Skeletal muscle tissue (tissue), 4 donors: Measurements from ENCODE around the gene ARHGEF7. TPM values are rescaled to one million over a fixed set of nuclear protein-coding genes. Genes with fewer than 3 reads are reported as not detected.

Source experiments
- H3K27ac ChIP-seq: one replicate; pipeline ENCODE4 v1.7.0; 2013; ENCODE audit warnings: mild to moderate bottlenecking, low read depth, low read length, inconsistent platforms
- H3K27me3 ChIP-seq, 3 donors: one replicate each; pipeline ENCODE4 v1.7.0; 2013; ENCODE audit warnings: low read length in 3 of 3; ENCODE audit not compliant: control insufficient read depth in 3 of 3, insufficient read depth in 3 of 3
- H3K36me3 ChIP-seq, 3 donors: one replicate each; pipeline ENCODE4 v1.7.0; 2013; ENCODE audit warnings: low read length in 3 of 3; ENCODE audit not compliant: control insufficient read depth in 3 of 3, insufficient read depth in 3 of 3
- H3K4me1 ChIP-seq, 3 donors: one replicate each; pipeline ENCODE4 v1.7.0; 2013; ENCODE audit warnings: low read length in 3 of 3, mild to moderate bottlenecking in 3 of 3; ENCODE audit not compliant: control insufficient read depth in 3 of 3, insufficient read depth in 3 of 3
- H3K4me3 ChIP-seq, 3 donors: one replicate each; pipeline ENCODE4 v1.7.0; 2013; ENCODE audit warnings: low read length in 3 of 3
- H3K9ac ChIP-seq, 3 donors: one replicate each; pipeline ENCODE4 v1.7.0; 2013; ENCODE audit warnings: low read length in 3 of 3, mild to moderate bottlenecking in 3 of 3, moderate library complexity in 2 of 3, low read depth in 1 of 3
- H3K9me3 ChIP-seq, 3 donors: one replicate each; pipeline ENCODE4 v1.7.0; 2013; ENCODE audit warnings: low read length in 3 of 3; ENCODE audit not compliant: control insufficient read depth in 3 of 3
- total RNA-seq: library from RNA; depleted of rRNA; stranded (reverse); fragments of >200 nt; gene quantifications from one replicate; pipeline ENCODE4 v1.2.3, GENCODE V29; 2014
- donor health status: Osteomylitis.

Gene ARHGEF7
- total RNA-seq, 1 donor from 2014 or later = 99.7 TPM

DNA sequence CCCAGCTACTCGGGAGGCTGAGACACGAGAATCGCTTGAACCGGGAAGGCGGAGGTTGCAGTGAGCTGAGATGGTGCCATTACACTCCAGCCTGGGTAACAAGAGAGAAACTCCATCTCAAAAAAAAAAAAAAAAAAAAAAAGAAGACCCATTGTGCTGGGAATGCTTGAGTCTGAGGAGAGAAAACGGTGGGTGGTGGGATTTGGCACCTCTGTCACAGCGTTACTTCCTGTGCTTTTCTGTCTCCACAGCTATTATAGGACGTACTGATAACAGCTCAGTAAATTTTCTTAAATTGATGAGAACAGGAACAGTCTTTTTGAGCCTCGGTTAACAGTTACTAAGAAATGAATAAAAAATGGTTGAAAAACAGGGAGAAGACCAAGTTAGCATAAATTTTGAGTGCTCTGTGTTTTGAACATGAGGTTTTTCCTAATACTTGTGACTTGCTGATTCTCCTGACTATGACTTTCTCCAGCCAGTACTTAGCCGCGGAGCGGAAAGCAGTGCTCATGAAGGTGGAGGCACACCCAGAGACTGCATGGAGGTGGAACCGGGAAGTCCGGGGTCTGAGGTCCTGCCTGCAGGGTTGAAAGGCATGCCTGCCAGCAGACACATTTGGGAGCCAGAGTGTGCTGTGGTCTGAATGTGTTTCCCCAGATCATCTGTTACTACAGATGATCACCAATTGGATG lies 150.0 kb downstream of the ARHGEF7 start:
- no peaks in the 10 kb centered on the region for H3K9me3 ChIP-seq
- peaks cover 0 to 24% (median 14%) of the 10 kb centered on the region in 3 donors for H3K4me1 ChIP-seq
- H3K9ac ChIP-seq = no peak overlapping the region
- H3K27ac ChIP-seq = no peak overlapping the region
- H3K27me3 ChIP-seq = no peaks in the 10 kb centered on the region
- peaks cover 11 to 27% (median 20%) of the 10 kb centered on the region in 3 donors for H3K36me3 ChIP-seq
- no peak overlapping the region for H3K4me3 ChIP-seq

DNA sequence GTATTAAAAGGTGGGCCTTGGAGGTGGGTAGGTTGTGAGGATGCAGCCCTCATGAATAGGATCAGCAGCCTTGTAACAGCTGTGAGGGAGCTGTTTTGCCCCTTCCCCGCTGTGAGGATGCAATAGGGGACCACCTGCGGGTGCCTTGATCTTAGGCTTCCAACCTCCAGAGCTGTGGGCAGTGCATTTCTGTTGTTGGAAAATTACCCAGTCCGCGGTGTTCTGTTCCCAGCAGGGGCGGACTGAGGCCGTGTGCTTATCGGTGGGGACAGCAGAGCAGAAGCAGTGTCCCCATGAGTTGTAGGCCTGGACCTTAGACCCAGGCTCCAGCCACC lies 150.6 kb downstream of the ARHGEF7 start:
- no peak overlapping the region for H3K4me3 ChIP-seq
- no peaks in the 10 kb centered on the region for H3K9me3 ChIP-seq
- H3K4me1 ChIP-seq = peaks cover 0 to 26% (median 15%) of the 10 kb centered on the region in 3 donors
- H3K36me3 ChIP-seq = peaks cover 11 to 27% (median 20%) of the 10 kb centered on the region in 3 donors
- H3K27ac ChIP-seq = no peak overlapping the region
- no peak overlapping the region for H3K9ac ChIP-seq
- H3K27me3 ChIP-seq = no peaks in the 10 kb centered on the region

DNA sequence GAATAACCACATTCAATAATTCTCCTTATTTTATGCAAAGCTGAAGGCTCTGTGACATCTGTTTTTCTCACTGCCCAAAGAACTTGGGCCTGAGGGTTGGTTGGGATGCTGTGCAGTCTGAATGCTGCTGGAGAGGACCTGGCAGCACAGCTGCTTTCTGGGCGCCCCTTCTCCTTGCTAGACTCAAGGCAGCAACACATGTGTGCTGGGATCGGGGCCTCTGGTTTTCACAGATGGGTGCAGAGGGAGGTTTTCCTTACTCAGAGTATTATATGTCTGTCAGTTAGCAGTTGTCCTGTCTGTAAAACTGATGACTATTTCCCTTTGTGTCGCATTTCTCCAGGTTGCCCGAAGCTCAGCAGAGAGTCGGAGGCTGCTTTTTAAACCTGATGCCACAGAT lies 152.1 kb downstream of the ARHGEF7 start:
- H3K27ac ChIP-seq = no peak overlapping the region
- H3K27me3 ChIP-seq = no peaks in the 10 kb centered on the region
- H3K9me3 ChIP-seq = no peaks in the 10 kb centered on the region
- peaks cover 2 to 32% (median 14%) of the 10 kb centered on the region in 3 donors for H3K4me1 ChIP-seq
- no peak overlapping the region for H3K4me3 ChIP-seq
- H3K9ac ChIP-seq = no peak overlapping the region
- peaks cover 11 to 30% (median 24%) of the 10 kb centered on the region in 3 donors for H3K36me3 ChIP-seq

DNA sequence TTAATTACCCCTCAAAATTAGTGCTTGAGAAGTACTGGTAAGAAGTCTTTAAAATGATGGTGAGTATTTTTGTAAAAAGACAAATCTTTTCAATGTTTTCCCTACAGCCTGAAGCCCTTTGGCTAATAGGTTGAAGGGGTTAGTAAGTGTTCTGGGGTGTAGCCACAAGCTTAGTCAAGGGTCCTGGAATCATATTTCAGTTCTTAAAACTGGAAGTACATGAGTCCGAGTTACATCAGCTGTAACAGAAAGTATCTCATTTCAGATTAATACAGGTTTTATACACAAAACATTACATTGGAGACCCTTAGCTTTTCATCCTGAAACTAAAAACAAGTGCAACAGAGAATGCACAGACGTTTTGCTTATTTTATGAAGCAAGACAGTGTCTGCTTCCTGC lies 152.7 kb downstream of the ARHGEF7 start:
- H3K27ac ChIP-seq = no peak overlapping the region
- peaks cover 2 to 29% (median 11%) of the 10 kb centered on the region in 3 donors for H3K4me1 ChIP-seq
- H3K4me3 ChIP-seq = no peak overlapping the region
- H3K9ac ChIP-seq = no peak overlapping the region
- H3K9me3 ChIP-seq = no peaks in the 10 kb centered on the region
- peaks cover 13 to 29% (median 28%) of the 10 kb centered on the region in 3 donors for H3K36me3 ChIP-seq
- no peaks in the 10 kb centered on the region for H3K27me3 ChIP-seq

DNA sequence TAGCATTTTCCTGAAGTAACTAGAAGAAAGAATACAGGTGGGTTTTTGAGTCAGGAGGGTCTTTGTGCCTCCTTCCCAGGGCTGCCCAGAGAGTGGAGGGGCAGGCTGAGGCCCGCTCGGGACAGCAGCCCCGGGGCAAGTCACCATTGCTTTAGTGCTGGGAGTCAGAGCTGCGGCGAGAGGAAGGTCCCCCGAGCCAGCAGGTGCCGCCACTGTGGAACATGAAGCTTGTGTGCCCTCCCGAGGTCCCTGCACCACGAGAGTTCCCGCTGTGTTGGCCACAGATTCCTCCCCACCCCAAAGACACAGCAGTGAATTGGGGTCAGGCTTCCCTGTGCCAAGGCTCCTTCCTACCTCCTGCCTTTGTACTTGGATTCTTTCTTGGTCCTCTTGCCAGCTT lies 154.4 kb downstream of the ARHGEF7 start:
- Histone ChIP-seq H3K27me3 (no peaks in the 10 kb centered on the region), H3K4me3 (no peak overlapping the region), H3K27ac (no peak overlapping the region), H3K4me1 (peaks cover 2 to 24% (median 9%) of the 10 kb centered on the region in 3 donors), H3K36me3 (peaks cover 20 to 36% (median 34%) of the 10 kb centered on the region in 3 donors), H3K9ac (peak overlapping the region in 2 of 3 donors; percentile 8 to 50), H3K9me3 (no peaks in the 10 kb centered on the region)

DNA sequence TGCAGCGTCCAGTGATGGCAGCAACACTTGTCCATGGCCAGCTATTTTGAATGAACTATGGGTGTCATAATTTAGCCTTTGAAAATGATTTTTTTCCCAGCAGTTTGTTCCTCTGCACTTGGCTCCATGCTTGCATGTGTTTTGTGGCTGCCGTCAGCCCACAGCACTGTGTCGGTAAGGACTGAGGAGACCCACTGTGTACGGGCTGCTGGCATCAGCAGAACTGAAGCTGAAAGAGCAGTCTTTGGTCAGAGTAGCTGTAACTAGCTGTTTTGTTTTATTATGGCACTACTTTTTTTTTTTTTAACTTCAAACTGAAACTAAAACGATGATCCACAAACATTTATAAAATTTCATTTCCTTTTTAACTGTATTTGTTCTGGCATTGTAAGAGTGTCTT lies 155.0 kb downstream of the ARHGEF7 start:
- Histone ChIP-seq H3K36me3 (peaks cover 20 to 36% (median 35%) of the 10 kb centered on the region in 3 donors), H3K27ac (no peak overlapping the region), H3K9me3 (no peaks in the 10 kb centered on the region), H3K9ac (peak overlapping the region in 1 of 3 donors; percentile 25), H3K4me3 (no peak overlapping the region), H3K4me1 (peaks cover 2 to 24% (median 9%) of the 10 kb centered on the region in 3 donors), H3K27me3 (no peaks in the 10 kb centered on the region)

DNA sequence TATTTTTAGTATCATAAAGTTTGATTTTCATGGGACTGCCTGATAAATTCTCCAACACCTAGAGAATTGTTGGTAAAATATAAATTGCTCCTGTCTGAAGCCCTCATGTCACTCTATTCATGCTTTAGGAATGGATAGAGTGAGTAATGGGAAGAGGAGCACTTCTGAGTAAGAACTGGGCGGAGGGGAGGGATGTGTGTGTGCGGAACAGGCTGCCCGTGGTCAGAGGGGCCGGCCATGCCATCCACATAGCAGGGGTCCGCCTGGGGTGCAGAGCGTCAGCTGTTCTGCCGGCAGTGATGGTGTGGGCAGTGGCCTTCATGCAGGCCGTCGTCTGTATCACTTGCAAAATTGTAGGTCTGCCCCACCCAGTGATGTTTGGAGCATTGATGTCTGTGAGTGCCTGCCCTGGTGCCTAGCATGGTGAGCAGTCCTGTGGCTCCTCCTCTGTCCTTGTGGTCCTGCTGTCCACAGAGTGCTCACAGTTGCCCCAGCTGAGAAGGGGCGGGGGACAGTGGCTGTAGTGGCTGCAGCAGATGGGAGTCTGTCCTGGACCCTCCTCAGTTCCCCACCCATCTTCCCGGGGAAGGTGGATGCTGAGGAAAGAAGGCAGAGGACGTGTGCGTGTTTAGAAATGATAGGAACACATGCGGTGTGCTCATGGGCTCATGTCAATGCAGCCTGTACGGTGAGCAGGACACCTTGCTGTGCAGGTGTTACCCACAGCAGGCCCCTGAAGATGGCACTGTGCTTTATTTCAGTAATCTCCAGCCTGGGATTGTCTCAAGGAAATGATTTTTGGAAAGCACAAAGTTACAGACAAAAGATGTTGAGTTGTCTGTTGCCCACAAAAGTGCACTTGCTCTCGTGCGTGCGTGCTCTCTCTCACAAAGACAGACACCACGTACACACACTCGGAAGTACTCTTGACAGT lies 155.9 kb downstream of the ARHGEF7 start:
- no peak overlapping the region for H3K27ac ChIP-seq
- no peak overlapping the region for H3K4me3 ChIP-seq
- H3K36me3 ChIP-seq = peaks cover 27 to 45% (median 35%) of the 10 kb centered on the region in 3 donors
- H3K27me3 ChIP-seq = no peaks in the 10 kb centered on the region
- H3K9me3 ChIP-seq = no peaks in the 10 kb centered on the region
- peak overlapping the region in 1 of 3 donors; percentile 25 for H3K9ac ChIP-seq
- H3K4me1 ChIP-seq = peaks cover 2 to 24% (median 9%) of the 10 kb centered on the region in 3 donors

DNA sequence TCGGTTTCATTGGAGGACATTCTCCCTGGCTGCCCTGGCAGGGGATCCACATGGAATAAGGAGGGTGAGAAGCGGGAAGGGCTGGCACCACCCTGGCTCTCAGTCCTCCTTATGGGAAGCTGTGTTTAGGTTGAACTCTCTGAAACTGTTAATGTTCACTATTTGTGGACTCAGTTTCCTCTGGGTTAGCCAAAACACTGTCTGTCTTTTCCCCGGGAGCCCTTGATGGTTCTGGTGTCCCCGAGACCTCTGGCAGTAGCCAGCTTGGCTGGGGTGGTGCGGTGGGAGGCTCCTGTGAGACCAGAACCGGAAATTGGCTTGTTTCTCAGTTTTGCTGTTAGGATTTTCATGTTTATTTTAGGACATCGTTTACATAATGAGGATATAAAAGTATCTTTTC lies 157.0 kb downstream of the ARHGEF7 start:
- Histone ChIP-seq H3K9ac (peak overlapping the region in 1 of 3 donors; percentile 1), H3K4me3 (no peak overlapping the region), H3K27me3 (no peaks in the 10 kb centered on the region), H3K36me3 (peaks cover 27 to 52% (median 36%) of the 10 kb centered on the region in 3 donors), H3K9me3 (no peaks in the 10 kb centered on the region), H3K4me1 (peaks cover 2 to 24% (median 9%) of the 10 kb centered on the region in 3 donors), H3K27ac (no peak overlapping the region)

DNA sequence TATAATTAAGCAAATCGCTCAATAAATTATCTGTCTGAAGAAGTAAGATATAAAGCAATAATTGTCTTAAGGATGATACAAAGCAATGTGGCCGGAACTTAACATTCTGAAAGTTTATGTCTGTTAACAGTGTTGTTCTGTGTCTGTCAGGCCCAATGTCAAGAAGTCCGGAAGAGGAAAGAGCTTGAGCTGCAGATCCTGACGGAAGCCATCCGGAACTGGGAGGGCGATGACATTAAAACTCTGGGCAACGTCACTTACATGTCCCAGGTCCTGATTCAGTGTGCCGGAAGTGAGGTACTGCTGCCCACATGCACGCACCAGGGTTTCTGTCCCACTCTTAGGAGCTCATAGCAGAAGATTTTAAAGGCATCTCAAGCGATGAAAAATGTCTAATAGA lies 160.3 kb downstream of the ARHGEF7 start:
- H3K9me3 ChIP-seq = no peaks in the 10 kb centered on the region
- no peak overlapping the region for H3K27ac ChIP-seq
- H3K27me3 ChIP-seq = no peaks in the 10 kb centered on the region
- H3K9ac ChIP-seq = no peak overlapping the region
- peaks cover 5 to 34% (median 23%) of the 10 kb centered on the region in 3 donors for H3K4me1 ChIP-seq
- no peak overlapping the region for H3K4me3 ChIP-seq
- peaks cover 16 to 42% (median 38%) of the 10 kb centered on the region in 3 donors for H3K36me3 ChIP-seq
